ENCODE measurements around the gene TTI1.

Gene TTI1

DNA sequence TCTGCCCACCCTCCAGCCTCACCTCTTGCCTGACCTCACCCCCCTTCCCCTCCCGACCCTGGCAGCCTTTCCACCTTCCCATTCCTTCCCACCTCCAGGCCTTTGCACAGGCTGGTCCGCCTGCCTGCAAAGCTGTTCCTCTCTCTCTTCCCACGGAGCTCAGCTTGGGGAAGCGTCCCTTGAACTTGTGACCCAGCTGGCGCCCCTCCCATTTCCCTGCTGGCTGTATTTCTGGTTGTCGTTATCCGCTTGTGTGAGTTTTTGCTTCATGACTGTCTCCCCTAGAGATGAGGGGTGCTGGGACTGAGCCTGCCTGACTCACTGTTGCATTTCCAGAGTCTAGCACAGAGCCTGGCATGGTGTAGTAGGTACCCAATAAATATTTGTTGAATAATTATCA lies 97.8 kb downstream of the TTI1 start:
- H3K9me3 ChIP-seq (ENCODE audit: control insufficient read depth in 1 of 2, low read length in 2 of 2), result no peaks in the 10 kb centered on the region
- H3K9ac ChIP-seq (ENCODE audit: low read depth in 1 of 2, low read length in 2 of 2), result no peak overlapping the region

GRCh38 chr20:37934634-37935375 lies 98.5 kb downstream of the TTI1 start:
- no peaks in the 10 kb centered on the region for H3K36me3 ChIP-seq (ENCODE audit: control insufficient read depth in 1 of 2, insufficient read depth in 2 of 2, low read length in 2 of 2)
- no peak overlapping the region for H3K4me3 ChIP-seq (ENCODE audit: low read depth in 1 of 2, low read length in 2 of 2)
- H3K9ac ChIP-seq (ENCODE audit: low read depth in 1 of 2, low read length in 2 of 2), result no peak overlapping the region
- no peak overlapping the region for H3K27ac ChIP-seq (ENCODE audit: low read depth, low read length)
- no peaks in the 10 kb centered on the region for H3K4me1 ChIP-seq (ENCODE audit: control insufficient read depth in 1 of 2, insufficient read depth in 2 of 2, low read length in 2 of 2)
- no peaks in the 10 kb centered on the region for H3K27me3 ChIP-seq (ENCODE audit: control insufficient read depth in 1 of 2, insufficient read depth in 2 of 2, low read length in 2 of 2)
- no peaks in the 10 kb centered on the region for H3K9me3 ChIP-seq (ENCODE audit: control insufficient read depth in 1 of 2, low read length in 2 of 2)

More for the DNA sequence above, 97.8 kb downstream of the TTI1 start:
- H3K4me1 ChIP-seq (ENCODE audit: control insufficient read depth in 1 of 2, insufficient read depth in 2 of 2, low read length in 2 of 2), result no peaks in the 10 kb centered on the region
- H3K27ac ChIP-seq (ENCODE audit: low read depth, low read length), result no peak overlapping the region
- no peaks in the 10 kb centered on the region for H3K36me3 ChIP-seq (ENCODE audit: control insufficient read depth in 1 of 2, insufficient read depth in 2 of 2, low read length in 2 of 2)
- no peak overlapping the region for H3K4me3 ChIP-seq (ENCODE audit: low read depth in 1 of 2, low read length in 2 of 2)
- no peaks in the 10 kb centered on the region for H3K27me3 ChIP-seq (ENCODE audit: control insufficient read depth in 1 of 2, insufficient read depth in 2 of 2, low read length in 2 of 2)

- H3K36me3 ChIP-seq (ENCODE audit: control insufficient read depth in 1 of 2, insufficient read depth in 2 of 2, low read length in 2 of 2), result no peaks in the 10 kb centered on the region
- no peak overlapping the region for H3K27ac ChIP-seq (ENCODE audit: low read depth, low read length)
- H3K9me3 ChIP-seq (ENCODE audit: control insufficient read depth in 1 of 2, low read length in 2 of 2), result no peaks in the 10 kb centered on the region
- H3K27me3 ChIP-seq (ENCODE audit: control insufficient read depth in 1 of 2, insufficient read depth in 2 of 2, low read length in 2 of 2), result peaks cover 0 to 4% of the 10 kb centered on the region in 2 donors
- H3K4me1 ChIP-seq (ENCODE audit: control insufficient read depth in 1 of 2, insufficient read depth in 2 of 2, low read length in 2 of 2), result no peaks in the 10 kb centered on the region
- H3K4me3 ChIP-seq (ENCODE audit: low read depth in 1 of 2, low read length in 2 of 2), result no peak overlapping the region
- no peak overlapping the region for H3K9ac ChIP-seq (ENCODE audit: low read depth in 1 of 2, low read length in 2 of 2)
Observed at GRCh38 chr20:37933786-37934633, 99.2 kb downstream of the TTI1 start.
